ENCODE results near the gene MRPS30.
"Not testable (repeated sequence)": the region's sequence is repeated elsewhere in the genome, so short reads cannot be mapped to it uniquely, and the experiment has no call there.

The MRPS30 gene

DNA sequence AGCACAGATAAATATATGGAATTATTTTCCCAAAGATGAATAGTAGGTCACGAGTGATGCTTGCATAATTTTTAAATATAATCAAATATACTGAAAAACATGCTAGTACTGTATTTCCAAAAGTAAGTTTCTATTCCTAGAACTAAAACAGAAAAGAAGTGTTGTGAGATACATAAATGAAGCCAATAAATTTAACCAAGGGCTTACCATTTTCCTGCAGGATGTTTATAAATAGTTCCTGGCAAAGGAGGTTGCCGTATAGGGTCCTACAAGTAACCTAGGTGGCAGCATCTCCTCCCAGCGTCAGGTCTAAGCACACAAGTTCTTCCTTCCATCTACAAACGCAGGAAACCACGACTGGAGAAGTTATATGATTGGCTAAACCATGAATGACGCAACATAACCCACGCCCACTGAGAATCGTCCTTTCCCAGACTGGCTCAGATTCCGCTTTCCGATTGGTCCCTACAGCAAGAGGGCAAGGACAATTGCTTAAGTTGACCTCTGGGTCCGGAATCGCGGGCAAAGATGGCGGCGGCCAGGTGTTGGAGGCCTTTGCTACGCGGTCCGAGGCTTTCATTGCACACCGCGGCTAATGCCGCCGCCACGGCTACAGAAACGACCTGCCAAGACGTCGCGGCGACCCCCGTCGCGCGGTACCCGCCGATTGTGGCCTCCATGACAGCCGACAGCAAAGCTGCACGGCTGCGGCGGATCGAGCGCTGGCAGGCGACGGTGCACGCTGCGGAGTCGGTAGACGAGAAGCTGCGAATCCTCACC is at the start of gene MRPS30:
TSS of gene MRPS30 (plus strand) at position 513 of the 780 bp plus-strand sequence. CDS start at position 529, 16 bp downstream.
- ATAC-seq: peak; percentile 97

DNA sequence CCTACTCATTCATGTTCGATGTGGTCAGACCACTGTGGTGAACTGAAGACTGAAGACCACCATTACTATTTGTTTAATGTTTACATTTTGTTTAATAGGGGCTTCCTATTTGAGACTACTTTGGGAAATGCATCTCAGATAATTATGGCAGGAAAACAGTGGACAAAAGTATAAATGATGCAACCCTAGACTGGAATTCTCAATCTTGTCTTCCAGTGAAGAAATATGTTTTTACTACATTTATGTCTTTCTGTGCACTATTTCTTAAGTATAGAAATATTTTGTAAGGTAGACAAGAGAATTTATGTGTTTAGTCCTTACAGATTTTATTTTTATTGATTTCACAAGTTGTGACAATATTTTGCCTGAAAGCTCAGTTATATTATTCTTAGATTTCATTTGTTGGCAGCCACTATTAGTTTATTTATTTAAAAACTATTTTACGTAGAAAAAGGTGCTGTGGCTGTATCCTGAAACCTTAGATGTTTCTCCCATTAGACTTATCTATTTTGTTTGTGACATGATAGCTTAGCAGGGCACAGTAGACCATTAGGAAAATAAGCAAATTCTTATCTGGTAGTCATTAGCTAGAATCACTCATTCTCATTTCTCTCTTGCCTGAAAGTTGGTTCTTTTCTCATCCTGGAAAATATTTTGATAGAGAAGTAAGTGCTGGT is 39.4 kb upstream of the MRPS30 start:
- no peak for ATAC-seq

- no peak for ATAC-seq
Observed at GRCh38 chr5:44769877-44770209, 38.9 kb upstream of the MRPS30 start.

- no peak for ATAC-seq
Observed at GRCh38 chr5:44770780-44771717, 37.7 kb upstream of the MRPS30 start.

DNA sequence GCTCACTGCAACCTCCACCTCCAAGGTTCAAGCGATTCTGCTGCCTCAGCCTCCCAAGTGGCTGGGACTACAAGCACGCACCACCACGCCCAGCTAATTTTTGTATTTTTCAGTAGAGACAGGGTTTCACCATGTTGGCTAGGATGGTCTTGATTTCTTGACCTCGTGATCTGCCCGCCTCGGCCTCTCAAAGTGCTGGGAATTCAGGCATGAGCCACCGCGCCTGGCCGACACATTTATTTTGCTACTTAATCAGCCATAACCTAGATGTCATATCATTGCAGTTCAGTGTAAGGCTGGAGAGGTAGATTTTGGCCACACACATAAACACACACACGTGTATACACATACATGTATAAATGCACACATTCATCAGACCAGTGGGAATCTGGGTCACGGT is 36.4 kb upstream of the MRPS30 start:
- not testable (repeated sequence) for ATAC-seq

DNA sequence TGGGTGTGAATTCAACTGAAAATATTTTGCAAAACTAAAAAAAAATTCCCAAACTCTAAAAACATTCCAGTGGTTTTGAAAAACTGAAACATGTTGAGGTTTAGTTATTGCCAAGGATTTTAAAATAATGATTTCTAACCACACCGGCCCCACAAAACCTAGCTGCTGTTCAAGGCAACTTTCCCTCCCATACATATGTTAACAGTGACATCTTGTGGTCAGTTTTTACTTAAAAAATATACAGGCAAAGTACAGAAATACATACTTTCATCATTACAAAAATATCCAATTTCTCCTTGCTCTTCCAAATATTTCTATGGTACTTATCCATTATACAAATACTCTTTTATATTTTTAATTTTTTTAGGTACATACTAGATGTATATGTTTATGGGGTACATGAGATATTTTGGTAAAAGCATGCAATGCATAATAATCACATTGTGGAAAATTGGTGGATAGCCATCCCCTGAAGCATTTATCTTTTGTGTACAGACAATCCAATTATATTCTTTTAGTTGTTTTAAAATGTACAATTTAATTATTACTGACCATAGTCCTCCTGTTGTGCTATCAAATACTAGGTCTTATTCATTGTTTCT is 34.4 kb upstream of the MRPS30 start:
- ATAC-seq: no peak

GRCh38 chr5:44779167-44779566 is 29.6 kb upstream of the MRPS30 start:
- ATAC-seq: no peak

- no peak for ATAC-seq
Observed at GRCh38 chr5:44783634-44784315, 25.0 kb upstream of the MRPS30 start.

DNA sequence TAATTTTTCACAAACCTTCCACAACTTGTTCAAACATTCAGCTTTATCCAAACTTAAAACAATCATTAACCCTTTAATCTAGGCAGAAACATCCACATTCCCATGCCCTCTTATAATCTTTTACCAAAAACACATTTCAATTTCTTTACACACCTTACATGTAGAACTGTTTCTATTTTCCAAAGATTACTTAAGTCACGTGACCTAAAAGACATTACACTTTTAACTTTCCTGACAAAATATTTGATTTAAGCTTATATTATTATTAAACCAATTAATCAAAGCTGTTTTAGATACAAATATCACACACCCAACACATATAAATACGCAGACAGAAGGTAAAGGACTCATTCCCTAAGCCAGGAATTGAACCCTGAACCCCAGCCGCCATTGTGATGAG is 21.0 kb upstream of the MRPS30 start:
- no peak for ATAC-seq

DNA sequence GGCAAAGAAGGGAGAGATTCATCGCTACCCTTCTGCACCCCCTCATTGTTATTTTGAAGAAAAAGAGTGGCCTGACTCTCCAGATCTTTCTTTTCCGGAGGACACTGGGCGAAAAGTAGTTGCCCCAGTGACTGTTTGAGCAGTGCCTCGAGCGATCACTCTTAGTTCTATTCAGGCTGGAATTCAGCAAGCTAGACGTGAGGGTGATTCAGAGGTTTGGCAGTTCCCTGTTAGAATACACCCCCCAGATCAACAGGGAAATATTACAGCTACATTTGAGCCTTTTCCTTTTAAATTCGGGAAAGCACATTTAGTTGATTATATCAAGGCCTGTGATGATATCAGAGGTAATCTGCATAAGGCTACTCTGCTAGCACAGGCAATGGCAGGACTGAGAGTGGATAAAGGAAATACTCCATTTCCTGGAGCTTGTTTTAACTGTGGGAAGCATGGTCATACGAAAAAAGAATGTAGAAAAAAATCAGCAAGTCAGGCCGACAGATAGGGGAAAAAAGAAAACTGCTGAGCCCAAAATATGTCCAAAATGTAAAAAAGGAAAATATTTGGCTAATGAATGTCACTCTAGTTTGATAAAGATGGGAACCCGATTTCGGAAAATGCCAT is 19.3 kb upstream of the MRPS30 start:
- not testable (repeated sequence) for ATAC-seq

- not testable (repeated sequence) for ATAC-seq
Observed at GRCh38 chr5:44792031-44792673, 16.6 kb upstream of the MRPS30 start.

- ATAC-seq: no peak
Observed at GRCh38 chr5:44794371-44794770, 14.4 kb upstream of the MRPS30 start.

GRCh38 chr5:44795496-44795895 is 13.3 kb upstream of the MRPS30 start:
- no peak for ATAC-seq

- no peak for ATAC-seq
Observed at GRCh38 chr5:44797841-44798240, 10.9 kb upstream of the MRPS30 start.

GRCh38 chr5:44801992-44802391 is 6.8 kb upstream of the MRPS30 start:
- ATAC-seq: no peak

GRCh38 chr5:44806608-44807007 is 2.1 kb upstream of the MRPS30 start:
- no peak for ATAC-seq

GRCh38 chr5:44807269-44807668 is 1.5 kb upstream of the MRPS30 start:
- no peak for ATAC-seq

DNA sequence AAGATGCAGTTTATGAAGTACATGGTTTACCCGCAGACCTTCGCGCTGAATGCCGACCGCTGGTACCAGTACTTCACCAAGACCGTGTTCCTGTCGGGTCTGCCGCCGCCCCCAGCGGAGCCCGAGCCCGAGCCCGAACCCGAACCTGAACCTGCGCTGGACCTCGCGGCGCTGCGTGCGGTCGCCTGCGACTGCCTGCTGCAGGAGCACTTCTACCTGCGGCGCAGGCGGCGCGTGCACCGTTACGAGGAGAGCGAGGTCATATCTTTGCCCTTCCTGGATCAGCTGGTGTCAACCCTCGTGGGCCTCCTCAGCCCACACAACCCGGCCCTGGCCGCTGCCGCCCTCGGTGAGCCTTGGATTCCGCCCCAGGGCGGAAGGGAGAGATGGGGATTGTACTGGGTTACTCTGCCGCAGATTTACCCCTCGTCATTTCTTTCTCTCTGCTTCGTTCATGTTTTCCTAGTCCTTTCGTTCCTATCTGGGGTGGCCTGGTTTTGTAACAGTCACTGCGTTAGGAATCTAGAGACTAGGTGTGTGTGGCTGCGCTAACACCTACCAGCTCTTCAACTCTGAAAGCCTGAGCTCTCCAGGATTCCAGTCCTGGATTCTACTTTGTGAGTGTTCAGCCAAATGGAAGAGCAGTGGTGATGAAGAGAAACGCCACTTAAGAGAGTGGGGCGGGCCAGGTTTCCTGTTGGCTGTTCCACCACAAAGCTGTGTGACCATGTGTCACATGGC is 638 bp downstream of the MRPS30 start:
- ATAC-seq: peak; percentile 17 to 27

DNA sequence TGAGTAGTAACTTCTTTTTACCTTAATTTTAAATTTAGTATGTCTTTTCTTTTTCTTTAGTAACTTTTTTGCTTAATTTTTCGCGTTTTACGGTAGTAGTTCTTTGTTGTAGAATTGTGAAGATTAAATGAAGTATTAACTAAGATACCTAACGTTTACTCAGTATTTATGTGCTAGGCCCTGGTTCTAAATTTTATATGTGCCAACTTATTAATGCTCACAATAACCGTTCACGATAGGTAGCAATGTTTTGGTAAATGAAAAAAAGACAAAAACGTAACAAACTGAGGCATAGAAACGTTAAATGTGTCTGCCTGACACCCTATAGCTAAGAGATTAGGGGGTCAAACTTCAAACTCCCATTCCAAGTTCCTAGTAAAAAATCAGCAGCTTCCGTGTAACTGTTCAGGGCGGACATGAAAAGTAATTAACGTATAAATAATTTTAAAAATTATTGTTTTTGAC is 1.2 kb downstream of the MRPS30 start:
- no peak for ATAC-seq

GRCh38 chr5:44814761-44815160 is 6.0 kb downstream of the MRPS30 start:
- ATAC-seq: no peak

All from activated CD4-positive, CD25-positive, alpha-beta regulatory T cell treated with anti-CD3 and anti-CD28 coated beads, Interleukin-2, amount 50 U/mL, for 24 hours (primary cell).